Measurements from ENCODE around the gene MAP4K5. TPM values are rescaled to one million over a fixed set of nuclear protein-coding genes. Genes with fewer than 3 reads are reported as not detected.

Gene MAP4K5
- total RNA-seq, 4 donors from 2014 or later = 73.6 to 143 (median 124) TPM

- Histone ChIP-seq H3K9me3 (no peaks in the 10 kb centered on the region), H3K36me3 (no peaks in the 10 kb centered on the region), H3K27me3 (no peaks in the 10 kb centered on the region), H3K27ac (no peak overlapping the region), H3K4me3 (no peak overlapping the region), H3K4me1 (no peaks in the 10 kb centered on the region)
- TF ChIP-seq, protein P1, sequence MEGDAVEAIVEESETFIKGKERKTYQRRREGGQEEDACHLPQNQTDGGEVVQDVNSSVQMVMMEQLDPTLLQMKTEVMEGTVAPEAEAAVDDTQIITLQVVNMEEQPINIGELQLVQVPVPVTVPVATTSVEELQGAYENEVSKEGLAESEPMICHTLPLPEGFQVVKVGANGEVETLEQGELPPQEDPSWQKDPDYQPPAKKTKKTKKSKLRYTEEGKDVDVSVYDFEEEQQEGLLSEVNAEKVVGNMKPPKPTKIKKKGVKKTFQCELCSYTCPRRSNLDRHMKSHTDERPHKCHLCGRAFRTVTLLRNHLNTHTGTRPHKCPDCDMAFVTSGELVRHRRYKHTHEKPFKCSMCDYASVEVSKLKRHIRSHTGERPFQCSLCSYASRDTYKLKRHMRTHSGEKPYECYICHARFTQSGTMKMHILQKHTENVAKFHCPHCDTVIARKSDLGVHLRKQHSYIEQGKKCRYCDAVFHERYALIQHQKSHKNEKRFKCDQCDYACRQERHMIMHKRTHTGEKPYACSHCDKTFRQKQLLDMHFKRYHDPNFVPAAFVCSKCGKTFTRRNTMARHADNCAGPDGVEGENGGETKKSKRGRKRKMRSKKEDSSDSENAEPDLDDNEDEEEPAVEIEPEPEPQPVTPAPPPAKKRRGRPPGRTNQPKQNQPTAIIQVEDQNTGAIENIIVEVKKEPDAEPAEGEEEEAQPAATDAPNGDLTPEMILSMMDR (IDR thresholded peaks at IDR 0.05) = no peak
- TF ChIP-seq POLR2A (IDR thresholded peaks at IDR 0.05) = no peak
- DNase-seq = no peak
- intact Hi-C loops (cut with DNase I) = no loop called here
- WGBS, 2 donors = 79 to 88% methylated on average over 3 of the region's 3 CpGs
Observed at GRCh38 chr14:50551877-50552276, 19.5 kb upstream of the MAP4K5 start.

- no peaks in the 10 kb centered on the region for H3K9me3 ChIP-seq
- H3K36me3 ChIP-seq = no peaks in the 10 kb centered on the region
- H3K27me3 ChIP-seq = no peaks in the 10 kb centered on the region
- H3K27ac ChIP-seq = no peak overlapping the region
- 100% methylated on average over 1 of the region's 1 CpG for WGBS, 2 donors
- DNase-seq = no peak
- TF ChIP-seq, protein P1 (IDR thresholded peaks at IDR 0.05) = no peak
- TF ChIP-seq POLR2A (IDR thresholded peaks at IDR 0.05) = no peak
- H3K4me1 ChIP-seq = peaks cover 0 to 8% (median 0%) of the 10 kb centered on the region in 3 donors
- H3K4me3 ChIP-seq = no peak overlapping the region
- intact Hi-C loops (cut with DNase I) = no loop called here
Observed at GRCh38 chr14:50550294-50550693, 17.9 kb upstream of the MAP4K5 start.

DNA sequence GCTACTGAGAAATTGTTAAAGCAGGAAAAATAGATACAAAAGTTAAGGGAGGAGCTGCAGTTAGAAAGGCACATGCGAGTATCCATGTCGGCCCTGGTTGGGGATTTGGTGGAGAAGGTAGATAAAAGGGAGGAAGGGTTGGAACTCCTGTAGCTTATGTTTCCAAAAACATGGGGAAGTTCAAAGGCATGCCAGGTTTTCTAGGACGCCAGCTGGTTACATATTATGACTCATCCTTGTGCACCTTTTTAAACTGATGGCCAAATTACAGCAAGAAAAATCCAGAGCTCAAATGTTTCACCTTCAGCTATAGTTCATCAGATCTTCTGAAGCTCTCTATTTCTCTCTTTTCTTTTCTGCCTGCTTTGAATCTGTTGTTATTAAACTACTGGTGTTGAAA is 13.2 kb upstream of the MAP4K5 start:
- Histone ChIP-seq H3K9me3 (no peaks in the 10 kb centered on the region), H3K4me3 (no peak overlapping the region), H3K27me3 (no peaks in the 10 kb centered on the region), H3K36me3 (no peaks in the 10 kb centered on the region), H3K4me1 (peaks cover 0 to 21% (median 0%) of the 10 kb centered on the region in 3 donors), H3K27ac (no peak overlapping the region)
- WGBS, 2 donors = 28 to 48% methylated on average over 3 of the region's 3 CpGs
- intact Hi-C loops (cut with DNase I) = no loop called here
- no peak for DNase-seq
- no peak for TF ChIP-seq POLR2A (IDR thresholded peaks at IDR 0.05)
- TF ChIP-seq, protein P1 (IDR thresholded peaks at IDR 0.05) = no peak

DNA sequence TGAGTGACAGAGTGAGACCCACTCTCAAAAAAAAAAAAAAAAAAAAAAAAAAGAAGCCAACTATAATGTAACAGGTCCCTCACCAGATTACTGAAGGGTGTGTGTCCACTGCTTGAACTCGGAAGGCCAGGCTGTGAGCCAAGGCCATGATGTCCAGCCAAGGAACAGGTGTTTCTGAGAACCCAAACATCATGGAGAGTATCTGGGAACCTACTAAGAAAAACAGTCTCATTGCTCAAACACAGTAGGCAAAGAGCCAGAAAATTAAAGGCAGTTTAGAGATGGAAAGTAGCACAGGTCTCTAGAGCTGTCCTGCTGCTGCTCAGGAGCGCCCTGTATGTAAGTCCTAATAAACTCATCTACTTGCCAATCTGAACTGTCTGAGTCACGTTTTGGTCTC is 12.5 kb upstream of the MAP4K5 start:
- H3K27ac ChIP-seq = no peak overlapping the region

DNA sequence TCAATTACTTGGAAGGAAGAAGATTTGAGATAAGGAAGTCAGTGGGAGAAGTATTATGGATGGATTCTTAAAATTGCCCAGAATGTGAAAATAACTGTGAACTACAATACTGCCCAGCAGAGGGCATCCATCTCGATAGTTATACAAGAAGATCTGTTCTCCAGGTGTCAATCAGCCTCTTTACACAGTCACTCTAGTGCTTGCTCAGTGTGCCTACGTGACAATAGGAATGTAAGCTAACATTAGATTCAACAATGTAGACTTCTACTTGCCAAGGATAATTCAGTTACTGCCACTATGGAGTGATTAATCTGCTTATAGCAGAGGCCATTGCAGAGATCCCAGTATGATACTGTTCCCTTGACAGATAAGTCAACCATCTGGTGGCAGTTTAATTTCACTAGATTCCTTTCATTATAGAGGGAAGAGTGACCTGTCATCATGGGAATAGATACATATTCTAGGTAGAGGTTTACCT is 10.6 kb upstream of the MAP4K5 start:
- H3K4me3 ChIP-seq = no peak overlapping the region
- peaks cover 0 to 21% (median 0%) of the 10 kb centered on the region in 3 donors for H3K4me1 ChIP-seq
- TF ChIP-seq, protein P1 (IDR thresholded peaks at IDR 0.05) = peak; percentile 30 to 67 (median 50)
- TF ChIP-seq POLR2A (IDR thresholded peaks at IDR 0.05) = no peak
- no peaks in the 10 kb centered on the region for H3K36me3 ChIP-seq
- intact Hi-C loops (cut with DNase I) = loop anchor here (5.0 kb wide), 1 partner anchor 229 kb away; no protein-coding TSS in a partner anchor
- WGBS, 2 donors = 3 to 8% methylated on average over 2 of the region's 2 CpGs
- no peaks in the 10 kb centered on the region for H3K9me3 ChIP-seq
- DNase-seq = no peak
- no peak overlapping the region for H3K27ac ChIP-seq
- no peaks in the 10 kb centered on the region for H3K27me3 ChIP-seq

More for the DNA sequence above, 12.5 kb upstream of the MAP4K5 start:
- 60 to 76% methylated on average over 3 of the region's 3 CpGs for WGBS, 2 donors
- H3K36me3 ChIP-seq = no peaks in the 10 kb centered on the region
- H3K4me1 ChIP-seq = peaks cover 0 to 21% (median 0%) of the 10 kb centered on the region in 3 donors
- H3K9me3 ChIP-seq = no peaks in the 10 kb centered on the region
- intact Hi-C loops (cut with DNase I) = loop anchor here (5.0 kb wide), 1 partner anchor 227 kb away; no protein-coding TSS in a partner anchor
- no peaks in the 10 kb centered on the region for H3K27me3 ChIP-seq
- H3K4me3 ChIP-seq = no peak overlapping the region
- DNase-seq = no peak
- TF ChIP-seq POLR2A (IDR thresholded peaks at IDR 0.05) = no peak
- TF ChIP-seq, protein P1 (IDR thresholded peaks at IDR 0.05) = no peak

Data from esophagus squamous epithelium (tissue), 5 donors.